Measurements from ENCODE around the gene HTT-AS. TPM values are rescaled to one million over a fixed set of nuclear protein-coding genes. Genes with fewer than 3 reads are reported as not detected.
A peak's percentile ranks its signal among the peaks of the same experiment; 100 is the strongest.

Gene HTT-AS
- total and polyA plus RNA-seq, 10 donors: not detected

- Histone ChIP-seq H3K9me3 (no peaks in the 10 kb centered on the region), H3K4me1 (peaks cover 0 to 16% (median 0%) of the 10 kb centered on the region in 6 donors), H3K27ac (no peak overlapping the region), H3K4me3 (no peak overlapping the region), H3K27me3 (replicated peaks in 1 of 7) (no peaks in the 10 kb centered on the region), H3K36me3 (peaks cover 4 to 100% (median 60%) of the 10 kb centered on the region in 6 donors)
- 88 to 95% (median 92%) methylated on average over 15 of the region's 15 CpGs for WGBS, 5 donors
- DNase-seq: no peak
- TF ChIP-seq CTCF (IDR thresholded peaks at IDR 0.05 in 8 of 11, conservative IDR thresholded peaks at IDR 0.05 in 3 of 11) (no peak), POLR2A (IDR thresholded peaks at IDR 0.05) (no peak), POLR2AphosphoS5 (IDR thresholded peaks at IDR 0.05) (peak in 1 of 3 donors; percentile 41)
- intact Hi-C loops (cut with DNase I; ENCODE audit: low total_unique reads): no loop called here
Measured at GRCh38 chr4:3115637-3116270, 41.4 kb upstream of the HTT-AS start.

GRCh38 chr4:3114377-3114776 lies 40.0 kb upstream of the HTT-AS start:
- H3K27me3 ChIP-seq (replicated peaks in 1 of 7): no peaks in the 10 kb centered on the region
- intact Hi-C loops (cut with DNase I; ENCODE audit: low total_unique reads): no loop called here
- no peak overlapping the region for H3K4me3 ChIP-seq
- WGBS, 5 donors: 94 to 99% (median 97%) methylated on average over 6 of the region's 6 CpGs
- H3K27ac ChIP-seq: no peak overlapping the region
- H3K4me1 ChIP-seq: peaks cover 0 to 19% (median 0%) of the 10 kb centered on the region in 6 donors
- no peak for TF ChIP-seq CTCF (IDR thresholded peaks at IDR 0.05 in 8 of 11, conservative IDR thresholded peaks at IDR 0.05 in 3 of 11)
- TF ChIP-seq POLR2A (IDR thresholded peaks at IDR 0.05): no peak
- TF ChIP-seq POLR2AphosphoS5 (IDR thresholded peaks at IDR 0.05): no peak
- DNase-seq: no peak
- H3K36me3 ChIP-seq: peaks cover 4 to 100% (median 64%) of the 10 kb centered on the region in 6 donors
- H3K9me3 ChIP-seq: no peaks in the 10 kb centered on the region

- peaks cover 4 to 100% (median 66%) of the 10 kb centered on the region in 6 donors for H3K36me3 ChIP-seq
Measured at GRCh38 chr4:3112609-3113469, 38.5 kb upstream of the HTT-AS start.

More at GRCh38 chr4:3112609-3113469, 38.5 kb upstream of the HTT-AS start:
- peak overlapping the region in 2 of 8 donors; percentile 46 to 69 for H3K27ac ChIP-seq
- no peak for TF ChIP-seq POLR2AphosphoS5 (IDR thresholded peaks at IDR 0.05)
- no peak for TF ChIP-seq CTCF (IDR thresholded peaks at IDR 0.05 in 8 of 11, conservative IDR thresholded peaks at IDR 0.05 in 3 of 11)
- TF ChIP-seq POLR2A (IDR thresholded peaks at IDR 0.05): no peak
- DNase-seq: no peak
- H3K4me3 ChIP-seq: no peak overlapping the region
- intact Hi-C loops (cut with DNase I; ENCODE audit: low total_unique reads): no loop called here
- WGBS, 5 donors: 91 to 95% (median 92%) methylated on average over 5 of the region's 5 CpGs
- H3K27me3 ChIP-seq (replicated peaks in 1 of 7): no peaks in the 10 kb centered on the region
- H3K9me3 ChIP-seq: no peaks in the 10 kb centered on the region
- H3K4me1 ChIP-seq: peaks cover 0 to 25% (median 0%) of the 10 kb centered on the region in 6 donors
